K562 (cell line): ENCODE results near the gene KATNB1. TPM values are rescaled to one million over a fixed set of nuclear protein-coding genes. Genes with fewer than 3 reads are reported as not detected.
A peak's percentile ranks its signal among the peaks of the same experiment; 100 is the strongest.

Source experiments
- ATF7 ChIP-seq: fragments of 450-650 bp; IDR thresholded peaks from 2 replicates; pipeline ENCODE4 v1.7.1; 2014; ENCODE audit warnings: mild to moderate bottlenecking, moderate library complexity
- ETV5 ChIP-seq: sonication (generic); formaldehyde crosslinking; IDR thresholded peaks from 2 replicates; pipeline ENCODE4 v1.4.0; 2020; ENCODE audit warnings: low read depth, mild to moderate bottlenecking, missing genetic modification reagents
- HMGN3 ChIP-seq: IDR thresholded peaks from 2 replicates; pipeline ENCODE4 v1.6.1; 2011; ENCODE audit warnings: borderline replicate concordance, low read depth, mild to moderate bottlenecking, mixed read lengths, low read length; ENCODE audit not compliant: insufficient read length; ENCODE audit errors: extremely low read depth
- MAFG ChIP-seq: fragments of 450-650 bp; conservative IDR thresholded peaks from 2 replicates; pipeline ENCODE4 v1.6.1; 2016; ENCODE audit warnings: missing genetic modification characterization, missing compliant biosample characterization
- NELFE ChIP-seq: IDR thresholded peaks from 2 replicates; pipeline ENCODE4 v1.6.1; 2011; ENCODE audit warnings: mild to moderate bottlenecking; ENCODE audit not compliant: insufficient read depth, insufficient read length
- NFE2 ChIP-seq: IDR thresholded peaks from 2 replicates; pipeline ENCODE4 v1.6.1; 2014; ENCODE audit warnings: antibody characterized with exemption, low read depth
- PHF20 ChIP-seq: fragments of 450-650 bp; IDR thresholded peaks from 2 replicates; pipeline ENCODE4 v1.6.1; 2018; ENCODE audit not compliant: partially characterized antibody
- PKNOX1 ChIP-seq: fragments of 450-650 bp; IDR thresholded peaks from 2 replicates; pipeline ENCODE4 v1.6.1; 2016
- POLR2A ChIP-seq: fragments of 450-650 bp; conservative IDR thresholded peaks from 2 replicates; pipeline ENCODE4 v1.6.1; 2016
- POLR2G ChIP-seq: fragments of 200-400 bp; formaldehyde crosslinking; IDR thresholded peaks from 2 replicates; pipeline ENCODE4 v1.6.1; 2017; ENCODE audit warnings: low read depth, mild to moderate bottlenecking, antibody characterized with exemption, low read length, moderate library complexity
- SIN3B ChIP-seq: fragments of 450-650 bp; IDR thresholded peaks from 2 replicates; pipeline ENCODE4 v1.6.1; 2017; ENCODE audit warnings: low read depth, mild to moderate bottlenecking, moderate library complexity
- SIRT6 ChIP-seq: IDR thresholded peaks from one replicate; pipeline ENCODE4 v1.6.1; 2012; ENCODE audit warnings: low read depth, mild to moderate bottlenecking, control low read depth, inconsistent platforms, low read length, moderate library complexity
- SMARCA4 ChIP-seq: fragments of 450-650 bp; IDR thresholded peaks from 2 replicates; pipeline ENCODE4 v1.6.1; 2016
- SRF ChIP-seq, 2 experiments: fragments of 250-450, 450-650 bp in 1 of 2; sonication (Bioruptor Pico) in 1 of 2; sonication (generic) in 1 of 2; formaldehyde crosslinking; IDR thresholded peaks; 2 replicates each; pipeline versions ENCODE4 v1.5.0 to v1.5.1; 2020 to 2022; ENCODE audit warnings: mild to moderate bottlenecking in 1 of 2, missing genetic modification reagents in 1 of 2
- SRSF3 ChIP-seq: fragments of 200-400 bp; formaldehyde crosslinking; IDR thresholded peaks from 2 replicates; pipeline ENCODE4 v1.6.1; 2016; ENCODE audit warnings: mild to moderate bottlenecking, low read length, moderate library complexity; ENCODE audit not compliant: insufficient read depth
- TBP ChIP-seq: optimal IDR thresholded peaks from 2 replicates; pipeline ENCODE3; 2011; ENCODE audit warnings: low read depth, low read length, improper control_type of control experiment
- TRIM24 ChIP-seq, 2 experiments: fragments of 450-650 bp; IDR thresholded peaks; 2 replicates each; pipeline ENCODE4 v1.6.1; 2016
- ZBTB40 ChIP-seq, 2 experiments: fragments of 450-650 bp in 1 of 2; sonication (generic) in 1 of 2; formaldehyde crosslinking in 1 of 2; IDR thresholded peaks; 2 replicates each; pipeline versions ENCODE4 v1.7.1 to v1.9.0; 2016 to 2022; ENCODE audit warnings: inconsistent platforms in 1 of 2, mild to moderate bottlenecking in 1 of 2, missing genetic modification reagents in 1 of 2
- ZFP36 ChIP-seq: fragments of 150-350 bp; IDR thresholded peaks from 2 replicates; pipeline ENCODE4 v1.6.1; 2018; ENCODE audit warnings: low read length, low read depth; ENCODE audit not compliant: partially characterized antibody
- ZSCAN29 ChIP-seq: fragments of 450-650 bp; IDR thresholded peaks from 2 replicates; pipeline ENCODE4 v1.6.1; 2017
- polyA plus RNA-seq, 8 experiments: library from polyadenylated mRNA; depleted of rRNA in 4 of 8; stranded (reverse) in 5 of 8; unstranded in 3 of 8; fragments of >200 nt; fragmentation: Nextera tagmentation in 2 of 8; fragmentation: Illumina TruSeq in 1 of 8; extraction: Ambion mirVana in 2 of 8; extraction: Trizol in 1 of 8; gene quantifications; 2 replicates each; pipeline versions ENCODE4 v1.2.1 to v1.2.3, GENCODE V29; 2011 to 2014; ENCODE audit warnings: inconsistent platforms in 1 of 8, missing spikeins in 1 of 8
- total RNA-seq, 7 experiments: library from RNA; depleted of rRNA in 6 of 7; stranded (reverse); fragments of >200 nt in 6 of 7; fragmentation: Illumina TruSeq in 2 of 7; extraction: Trizol in 2 of 7; gene quantifications; 2 replicates each; pipeline versions ENCODE4 v1.2.1 to v1.2.3, GENCODE V29; 2011 to 2021; ENCODE audit warnings: low replicate concordance in 1 of 7

KATNB1 gene
- total and polyA plus RNA-seq, 9 of the 15 experiments (the other 6 are each of a cell fraction or from before 2014, with no cell fraction given) = 1.2 to 52.6 (median 21.9) TPM

DNA sequence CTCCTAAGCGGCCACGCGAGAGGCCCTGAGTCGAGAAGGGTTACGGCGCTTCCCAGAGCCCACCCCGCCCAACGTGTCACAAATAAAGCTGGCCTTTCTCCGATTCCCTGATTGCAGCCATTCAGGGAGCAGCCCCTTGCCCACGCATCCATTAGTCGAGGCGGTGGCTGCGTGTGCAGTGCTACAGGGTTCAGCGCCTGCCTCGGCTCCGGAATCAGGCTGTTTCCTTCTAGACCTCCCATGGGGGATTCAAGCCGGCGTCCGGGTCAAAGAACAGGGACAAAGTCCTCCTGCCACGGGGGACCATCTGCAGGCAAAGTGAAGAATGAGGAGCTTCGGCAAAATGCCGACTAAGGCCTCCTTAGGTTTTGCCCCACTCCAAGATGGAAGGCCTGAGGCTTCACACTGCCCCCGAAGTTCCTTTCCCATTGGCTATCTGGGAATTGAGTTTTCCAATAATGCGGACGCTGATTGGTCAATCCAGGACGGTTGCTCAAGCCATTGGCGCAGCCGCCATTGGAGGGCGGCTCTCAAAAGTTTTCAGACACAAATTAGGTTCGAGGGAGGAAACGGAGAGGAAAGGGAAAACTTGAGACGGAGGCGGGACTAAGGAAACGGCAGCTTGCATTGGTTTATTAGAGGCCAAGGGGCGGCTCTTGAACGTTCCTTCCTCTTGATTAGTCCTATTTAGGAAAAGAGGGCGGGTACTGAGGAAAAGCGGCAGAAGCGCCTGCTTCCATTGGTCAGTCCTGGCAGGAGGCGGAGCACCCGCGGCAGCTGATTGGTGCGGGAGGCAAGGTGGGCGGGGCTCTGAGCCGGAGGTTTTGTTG is 430 bp upstream of the KATNB1 start (continued):
- TF ChIP-seq ZBTB40 (IDR thresholded peaks at IDR 0.05) = peak; percentile 90
- no peak for TF ChIP-seq ZBTB40 (CRISPR knock-in tag; IDR thresholded peaks at IDR 0.05)
- TF ChIP-seq SRSF3 = no peak
- TF ChIP-seq NELFE = no peak
- no peak for TF ChIP-seq SIRT6
- TF ChIP-seq POLR2G = peak; percentile 74
- TF ChIP-seq SMARCA4 = no peak
- no peak; the same call in 1 of the 2 replicates for TF ChIP-seq NFE2
- TF ChIP-seq ATF7 = peak; percentile 68
- no peak; the same call in 1 of the 2 replicates for TF ChIP-seq ETV5 (CRISPR knock-in tag)
- no peak for TF ChIP-seq TRIM24 (IDR thresholded peaks at IDR 0.05)
- peak; percentile 51 for TF ChIP-seq PHF20
- peak in 1 of 2 experiments; percentile 86; a peak in 2 of 4 replicates for TF ChIP-seq SRF (CRISPR knock-in tag; IDR thresholded peaks at IDR 0.05)
- 0 out of 2 replicates have a peak, but pooled peaks have one; percentile 45 for TF ChIP-seq SIN3B
- peak; percentile 90 for TF ChIP-seq TBP
- TF ChIP-seq HMGN3 = no peak
- peak; percentile 73 for TF ChIP-seq PKNOX1
- TF ChIP-seq POLR2A = peak; percentile 86
- no peak for TF ChIP-seq ZSCAN29
- peak; percentile 38 for TF ChIP-seq ZFP36
- peak; percentile 84 for TF ChIP-seq MAFG (tag)
